HCT116 (cell line): ENCODE data around the gene BTBD6.

Experiments used
- EZH2 ChIP-seq: fragments of 200-600 bp; sonication (generic); IDR thresholded peaks from 2 replicates; pipeline ENCODE4 v1.6.1; 2017; ENCODE audit warnings: antibody characterized with exemption, mixed run types
- POLR2A ChIP-seq: IDR thresholded peaks from 2 replicates; pipeline ENCODE4 v1.7.0; 2011; ENCODE audit warnings: borderline replicate concordance; ENCODE audit not compliant: insufficient read depth, insufficient read length; ENCODE audit errors: extremely low read depth
- POLR2AphosphoS5 ChIP-seq: IDR thresholded peaks from 2 replicates; pipeline ENCODE4 v1.6.1; 2011; ENCODE audit warnings: mild to moderate bottlenecking, low read depth, low read length, moderate library complexity
- TF ChIP-seq, protein P1 (sequence below), 3 experiments: fragments of 200-600 bp in 1 of 3; sonication (generic) in 1 of 3; IDR thresholded peaks in 2 of 3; conservative IDR thresholded peaks in 1 of 3; 2 replicates each; pipeline ENCODE4 v1.5.1; 2012 to 2017; ENCODE audit warnings: low read depth in 2 of 3, low read length in 2 of 3, antibody characterized with exemption in 1 of 3, borderline replicate concordance in 1 of 3, control low read depth in 1 of 3, mild to moderate bottlenecking in 1 of 3, mixed read lengths in 1 of 3, mixed run types in 1 of 3, moderate library complexity in 1 of 3; ENCODE audit not compliant: insufficient read depth in 1 of 3
- TF ChIP-seq, protein P2 (sequence below): IDR thresholded peaks from 2 replicates; pipeline ENCODE4 v1.6.1; 2012

DNA sequence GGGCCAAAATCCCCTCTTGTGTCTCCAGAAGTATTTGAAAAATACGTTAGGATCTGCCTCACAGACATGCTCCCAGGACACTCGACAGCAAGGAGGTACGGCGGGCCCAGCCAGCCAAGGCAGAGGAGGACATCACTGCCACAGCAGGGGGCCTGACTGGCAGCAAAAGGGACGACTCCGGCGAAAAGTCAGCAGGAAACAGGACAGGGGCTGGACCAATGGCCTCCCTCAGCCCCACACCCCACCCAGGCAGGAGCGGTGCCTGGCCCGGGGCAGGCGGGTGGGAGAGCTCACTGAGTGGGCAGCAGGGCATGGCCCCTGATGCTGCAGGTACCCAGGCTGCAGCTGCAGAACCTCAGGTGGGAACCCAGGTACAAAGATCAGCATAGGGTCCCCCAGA lies 34.7 kb downstream of the BTBD6 start:
- TF ChIP-seq, protein P1, sequence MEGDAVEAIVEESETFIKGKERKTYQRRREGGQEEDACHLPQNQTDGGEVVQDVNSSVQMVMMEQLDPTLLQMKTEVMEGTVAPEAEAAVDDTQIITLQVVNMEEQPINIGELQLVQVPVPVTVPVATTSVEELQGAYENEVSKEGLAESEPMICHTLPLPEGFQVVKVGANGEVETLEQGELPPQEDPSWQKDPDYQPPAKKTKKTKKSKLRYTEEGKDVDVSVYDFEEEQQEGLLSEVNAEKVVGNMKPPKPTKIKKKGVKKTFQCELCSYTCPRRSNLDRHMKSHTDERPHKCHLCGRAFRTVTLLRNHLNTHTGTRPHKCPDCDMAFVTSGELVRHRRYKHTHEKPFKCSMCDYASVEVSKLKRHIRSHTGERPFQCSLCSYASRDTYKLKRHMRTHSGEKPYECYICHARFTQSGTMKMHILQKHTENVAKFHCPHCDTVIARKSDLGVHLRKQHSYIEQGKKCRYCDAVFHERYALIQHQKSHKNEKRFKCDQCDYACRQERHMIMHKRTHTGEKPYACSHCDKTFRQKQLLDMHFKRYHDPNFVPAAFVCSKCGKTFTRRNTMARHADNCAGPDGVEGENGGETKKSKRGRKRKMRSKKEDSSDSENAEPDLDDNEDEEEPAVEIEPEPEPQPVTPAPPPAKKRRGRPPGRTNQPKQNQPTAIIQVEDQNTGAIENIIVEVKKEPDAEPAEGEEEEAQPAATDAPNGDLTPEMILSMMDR (IDR thresholded peaks at IDR 0.05 in 2 of 3, conservative IDR thresholded peaks at IDR 0.05 in 1 of 3; ENCODE audit: borderline replicate concordance in 1 of 3, insufficient read depth in 1 of 3, low read depth in 2 of 3, low read length in 2 of 3) = no peak
- TF ChIP-seq POLR2AphosphoS5 = no peak
- TF ChIP-seq EZH2 = no peak
- TF ChIP-seq, protein P2, sequence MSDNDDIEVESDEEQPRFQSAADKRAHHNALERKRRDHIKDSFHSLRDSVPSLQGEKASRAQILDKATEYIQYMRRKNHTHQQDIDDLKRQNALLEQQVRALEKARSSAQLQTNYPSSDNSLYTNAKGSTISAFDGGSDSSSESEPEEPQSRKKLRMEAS = no peak
- no peak for TF ChIP-seq POLR2A
